UCSD-AML1 (cell line): ENCODE measurements around the gene WDR59.

ENCODE experiments used
- DNase-seq: peaks from one replicate; lab custom pipeline; 2025; ENCODE audit not compliant: unreplicated experiment; lab: John Stamatoyannopoulos, UW

Gene WDR59

DNA sequence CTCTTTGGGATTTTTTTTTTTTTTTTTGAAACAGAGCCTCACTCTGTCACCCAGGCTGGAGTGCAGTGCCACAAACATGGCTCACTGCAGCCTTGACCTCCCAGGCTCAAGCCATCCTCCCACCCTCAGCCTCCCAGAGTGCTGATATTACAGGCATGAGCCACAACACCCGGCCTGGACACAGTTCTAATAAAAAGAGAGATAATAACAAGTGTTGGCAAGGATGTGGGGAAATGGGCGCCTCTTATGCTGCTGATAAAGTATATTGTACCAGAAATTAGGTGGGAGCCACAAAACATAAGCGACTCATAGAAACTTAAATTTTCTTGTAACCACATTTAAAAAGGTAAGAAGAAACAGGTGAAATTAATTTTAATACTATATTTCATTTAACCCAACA lies 159.9 kb downstream of the WDR59 start:
- DNase-seq = no peak
